GM18502 (cell line): ENCODE measurements around the gene TRIAP1.

Experiments used
- ATAC-seq: cut with Tn5 transposase; IDR thresholded peaks from one replicate; pipeline ENCODE4 v1.9.1; 2021; ENCODE audit warnings: mild to moderate bottlenecking; ENCODE audit not compliant: unreplicated experiment, poor library complexity

TRIAP1 gene

DNA sequence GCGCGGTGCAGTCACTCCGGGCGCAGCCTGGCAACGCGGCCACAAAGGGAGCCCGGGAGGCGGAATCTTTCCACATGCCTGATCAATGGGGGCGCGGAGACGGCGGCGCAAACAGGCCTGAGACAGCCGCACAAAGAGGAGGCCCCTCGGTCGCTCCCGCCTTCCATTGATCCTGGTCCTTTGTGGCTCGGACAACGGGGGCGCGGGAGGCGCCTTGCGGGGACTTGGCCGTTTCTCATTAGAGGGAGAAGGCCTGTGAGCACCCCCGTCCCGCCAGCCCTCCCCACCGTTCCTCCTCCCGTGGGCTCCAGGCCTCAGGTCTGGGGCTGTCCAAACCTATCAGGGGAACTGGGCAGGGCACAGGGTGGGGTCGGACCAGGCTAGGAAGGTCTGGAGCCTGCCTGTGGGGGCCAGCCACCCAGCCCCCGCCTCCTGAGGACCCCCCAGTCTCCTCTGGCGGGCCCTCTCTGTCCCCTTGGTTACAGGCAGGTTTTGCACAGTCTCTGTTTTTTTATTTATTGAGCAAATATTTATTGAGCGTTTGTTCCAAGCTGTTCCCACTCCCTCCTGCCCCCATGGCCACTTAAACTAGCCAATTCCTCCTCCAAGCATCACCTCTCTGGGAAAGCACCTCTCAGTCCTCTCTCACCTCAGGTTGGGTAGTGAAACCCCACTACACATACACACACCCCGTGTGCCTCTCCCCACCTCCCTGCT lies 48.2 kb downstream of the TRIAP1 start:
- no peak for ATAC-seq

DNA sequence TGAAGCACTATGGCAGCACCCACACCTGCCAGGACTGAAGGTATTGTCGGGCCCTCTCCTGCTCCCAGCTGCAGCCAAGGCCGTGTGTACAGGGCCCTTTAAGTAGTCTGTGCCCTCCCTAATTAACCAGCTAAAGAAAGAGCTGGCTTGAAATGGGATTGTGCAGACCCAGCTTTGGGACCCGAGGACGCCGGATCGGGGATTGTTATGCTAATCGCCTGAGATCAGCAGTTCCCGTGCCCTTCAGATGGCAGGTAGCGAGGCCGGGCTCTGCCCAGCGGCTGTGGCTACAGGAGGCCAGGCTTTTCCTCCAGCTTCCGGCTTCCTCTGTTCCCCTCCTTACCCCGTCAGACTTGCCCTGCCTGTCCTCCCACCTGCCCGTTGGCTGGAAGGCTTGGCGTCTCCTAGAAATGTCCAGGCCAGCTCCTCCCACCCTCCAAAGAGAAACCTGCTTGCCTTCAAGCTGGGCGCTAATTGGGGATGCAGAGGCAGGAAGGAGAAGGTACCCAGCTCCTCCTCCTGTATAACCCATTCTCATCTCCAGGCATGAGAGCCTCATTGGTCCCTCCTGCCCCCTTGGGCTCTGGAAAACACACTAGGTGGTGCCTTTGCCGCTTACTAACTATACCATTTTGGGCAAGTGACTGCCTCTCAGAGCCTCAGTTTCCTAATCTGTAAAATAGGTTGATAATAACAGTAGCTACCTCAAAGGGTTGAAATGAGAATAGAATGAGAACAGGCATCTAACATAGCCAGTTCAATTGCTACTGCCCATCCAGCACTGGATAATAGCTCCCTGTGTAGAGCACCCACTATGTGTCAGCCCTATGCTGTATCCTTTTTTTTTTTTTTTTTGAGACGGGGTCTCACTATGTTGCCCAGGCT lies 51.5 kb downstream of the TRIAP1 start:
- no peak for ATAC-seq
